Activated CD4-positive, alpha-beta T cell treated with anti-CD3 and anti-CD28 coated beads, Interleukin-10, Interleukin-2, amounts not matched to agents 100 ng/mL and 50 ng/mL, durations not matched to agents 16 hours and 8 hours (primary cell): ENCODE data around the gene KSR2.

Experiments used
- DNase-seq: peaks from one replicate; pipeline ENCODE4 v3.0.0-alpha.2; 2020

Gene KSR2

DNA sequence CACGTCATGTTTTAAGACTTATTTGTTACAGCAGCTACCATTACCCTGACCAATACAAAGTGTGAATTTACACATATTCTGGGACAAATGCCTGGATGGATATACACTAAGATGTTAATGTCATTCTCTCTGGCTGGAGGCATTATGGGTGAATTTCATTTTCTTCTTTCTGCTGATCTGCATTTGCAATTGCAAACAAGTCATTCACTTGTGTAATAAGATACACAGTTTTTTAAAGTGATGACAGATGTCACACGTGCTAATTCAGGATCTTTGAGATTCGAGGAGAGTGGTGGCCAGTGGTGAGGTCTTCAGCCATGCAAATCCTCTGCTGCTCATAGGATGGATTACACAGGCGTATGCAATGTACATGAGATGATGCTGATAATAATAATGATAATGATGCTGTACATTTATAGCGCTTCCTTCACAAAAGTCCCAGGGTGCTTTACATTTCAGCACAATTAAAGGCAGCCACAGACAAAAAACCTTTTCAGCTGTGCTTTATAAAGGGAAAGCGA lies 451.5 kb downstream of the KSR2 start:
- no peak for DNase-seq

DNA sequence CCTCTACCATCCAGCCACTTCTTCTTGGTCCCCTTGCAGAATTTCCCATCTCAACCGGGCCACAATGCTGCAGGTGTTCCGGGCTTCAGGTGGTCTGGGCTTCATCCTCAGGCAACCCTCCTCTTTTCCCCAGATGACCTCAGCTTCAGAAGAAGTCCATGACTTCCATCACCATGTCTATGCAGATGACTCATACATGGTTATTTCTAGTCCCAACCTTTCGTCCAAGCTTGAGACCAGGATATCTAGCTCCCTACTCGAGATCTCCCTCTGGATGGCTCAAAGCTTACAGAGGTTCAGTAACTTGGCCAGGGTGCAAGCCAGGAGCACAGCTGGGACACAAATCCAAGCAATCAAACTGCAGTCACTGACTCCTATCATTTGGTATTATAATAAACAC lies 452.8 kb downstream of the KSR2 start:
- no peak for DNase-seq

DNA sequence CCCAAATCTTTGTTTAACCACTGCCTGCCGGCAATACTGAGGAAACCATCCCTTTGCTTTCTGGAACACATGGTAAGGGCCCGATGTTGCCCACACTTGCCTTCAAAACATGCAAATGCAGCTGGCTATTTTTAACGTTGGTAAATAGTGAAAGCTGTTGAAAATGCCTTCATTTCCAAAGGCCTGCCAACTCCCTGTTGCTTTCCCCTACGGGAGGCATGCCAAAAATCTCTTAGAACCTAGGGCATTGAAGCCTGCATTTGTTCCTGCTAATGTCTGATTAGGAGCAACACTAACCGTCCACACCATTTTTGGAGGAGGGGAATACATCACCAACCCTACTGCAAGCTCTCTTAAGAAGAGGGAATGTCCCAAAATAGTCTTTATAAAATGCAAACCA lies 454.8 kb downstream of the KSR2 start:
- DNase-seq = no peak

DNA sequence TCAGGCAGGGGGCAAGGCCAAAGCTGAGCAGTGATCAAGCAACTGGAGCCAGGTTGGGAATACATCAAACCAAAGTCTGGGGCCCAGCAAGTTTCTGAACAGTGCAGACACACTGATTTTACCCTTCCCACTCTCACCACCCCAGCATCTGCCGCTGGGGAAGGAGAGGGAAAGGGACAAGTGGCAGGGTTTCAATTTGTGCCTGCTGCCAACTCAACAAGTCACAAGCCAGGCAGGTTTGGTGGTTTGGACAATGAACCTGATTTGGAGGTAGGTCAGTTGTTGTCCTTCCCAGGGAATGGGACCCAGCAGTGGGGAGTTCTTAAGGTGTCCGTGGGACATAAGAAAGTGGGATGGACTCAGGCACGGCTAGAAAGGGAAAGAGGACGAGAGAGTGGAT lies 455.4 kb downstream of the KSR2 start:
- DNase-seq = no peak

DNA sequence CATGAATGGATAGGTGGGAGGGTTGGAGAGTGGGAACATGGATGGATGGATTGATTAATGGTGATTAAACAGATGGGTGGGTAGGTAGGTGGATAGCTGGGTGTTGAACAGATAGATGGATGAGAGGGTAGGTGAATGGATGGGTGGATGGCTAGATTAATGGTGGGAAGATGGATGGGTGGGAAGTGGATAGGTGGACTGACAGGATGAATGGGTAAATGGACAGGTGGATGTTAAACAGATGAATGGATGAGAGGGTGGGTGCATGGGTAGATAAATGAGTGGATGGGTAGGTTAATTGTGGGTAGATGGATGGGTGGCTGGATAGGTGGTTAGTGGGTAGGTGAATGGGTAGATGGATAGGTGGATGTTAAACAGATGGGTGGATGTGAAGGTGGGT lies 460.3 kb downstream of the KSR2 start:
- DNase-seq = no peak

DNA sequence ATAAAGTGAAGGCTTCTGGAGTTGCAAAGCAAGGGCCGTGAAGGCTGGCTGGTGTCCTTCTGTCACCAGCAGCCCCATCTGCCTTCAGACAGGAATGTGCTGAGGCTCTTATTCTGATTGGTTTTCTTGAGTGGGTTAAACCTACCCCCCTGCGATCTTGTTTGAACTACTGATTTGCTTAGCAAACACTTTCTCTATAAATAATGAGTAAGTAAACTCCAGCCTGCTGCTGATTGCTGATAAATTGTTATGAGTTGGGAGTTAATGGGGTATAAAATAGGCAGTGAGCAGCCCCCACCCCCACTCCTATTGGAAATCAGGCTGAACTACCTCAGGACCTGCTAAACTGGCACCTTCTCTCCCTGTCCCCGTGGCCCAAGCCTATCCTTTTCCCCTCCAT lies 461.2 kb downstream of the KSR2 start:
- no peak for DNase-seq

DNA sequence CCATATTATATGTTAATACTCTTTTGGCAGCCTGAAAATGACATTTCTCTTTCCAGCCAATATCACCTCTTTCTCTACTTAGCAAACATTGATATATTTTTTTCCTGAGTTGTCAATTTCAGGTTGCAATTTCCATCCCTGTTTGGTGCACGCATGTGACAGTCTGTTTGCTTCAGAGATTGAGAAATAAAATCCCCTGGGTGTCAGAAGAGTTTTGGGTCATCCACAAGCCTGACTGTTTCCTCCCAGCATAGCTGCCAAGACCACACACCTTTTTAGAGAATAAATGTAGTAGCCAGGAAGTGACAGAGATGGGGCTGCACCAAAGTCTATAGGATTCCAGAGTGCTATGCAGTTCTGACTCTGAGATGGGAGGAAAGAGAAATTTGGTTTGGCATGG lies 462.5 kb downstream of the KSR2 start:
- no peak for DNase-seq

DNA sequence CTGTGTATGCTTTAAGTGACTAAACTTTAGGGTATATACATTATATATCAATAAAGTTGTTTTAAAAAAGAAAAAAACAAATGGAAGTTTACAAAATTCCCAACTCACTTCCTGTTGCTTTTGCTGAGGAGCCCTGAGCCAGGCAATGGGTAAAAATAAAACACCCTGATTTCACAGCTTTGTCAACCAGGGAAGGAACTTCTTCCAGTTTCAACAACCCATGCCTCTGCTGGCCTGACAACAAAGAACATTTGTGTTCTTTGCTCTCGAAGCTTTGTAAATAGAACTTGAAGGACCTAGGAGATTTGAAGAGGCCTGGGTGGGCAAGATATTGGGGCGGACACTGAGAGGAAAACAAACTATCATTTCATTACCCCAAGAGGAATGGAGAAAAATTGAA lies 466.2 kb downstream of the KSR2 start:
- no peak for DNase-seq

DNA sequence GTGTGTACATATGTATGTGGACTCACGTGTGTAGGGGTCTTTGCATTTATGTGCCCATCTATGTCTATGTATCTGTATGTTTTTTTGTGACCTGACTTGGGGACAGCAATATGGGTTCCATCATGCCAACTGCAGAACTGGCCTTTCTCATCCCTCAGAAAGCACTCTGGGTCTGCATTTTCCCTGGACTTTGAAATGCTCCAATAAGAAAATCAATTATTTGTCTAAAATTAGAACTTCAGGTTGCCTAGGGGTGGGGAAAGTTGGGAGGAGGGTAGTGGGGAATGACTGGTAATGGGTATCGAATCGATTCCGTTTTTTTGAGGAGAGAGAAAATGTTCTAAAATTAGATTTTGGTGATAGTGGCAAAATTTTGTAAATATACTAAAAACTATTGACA lies 466.6 kb downstream of the KSR2 start:
- no peak for DNase-seq

DNA sequence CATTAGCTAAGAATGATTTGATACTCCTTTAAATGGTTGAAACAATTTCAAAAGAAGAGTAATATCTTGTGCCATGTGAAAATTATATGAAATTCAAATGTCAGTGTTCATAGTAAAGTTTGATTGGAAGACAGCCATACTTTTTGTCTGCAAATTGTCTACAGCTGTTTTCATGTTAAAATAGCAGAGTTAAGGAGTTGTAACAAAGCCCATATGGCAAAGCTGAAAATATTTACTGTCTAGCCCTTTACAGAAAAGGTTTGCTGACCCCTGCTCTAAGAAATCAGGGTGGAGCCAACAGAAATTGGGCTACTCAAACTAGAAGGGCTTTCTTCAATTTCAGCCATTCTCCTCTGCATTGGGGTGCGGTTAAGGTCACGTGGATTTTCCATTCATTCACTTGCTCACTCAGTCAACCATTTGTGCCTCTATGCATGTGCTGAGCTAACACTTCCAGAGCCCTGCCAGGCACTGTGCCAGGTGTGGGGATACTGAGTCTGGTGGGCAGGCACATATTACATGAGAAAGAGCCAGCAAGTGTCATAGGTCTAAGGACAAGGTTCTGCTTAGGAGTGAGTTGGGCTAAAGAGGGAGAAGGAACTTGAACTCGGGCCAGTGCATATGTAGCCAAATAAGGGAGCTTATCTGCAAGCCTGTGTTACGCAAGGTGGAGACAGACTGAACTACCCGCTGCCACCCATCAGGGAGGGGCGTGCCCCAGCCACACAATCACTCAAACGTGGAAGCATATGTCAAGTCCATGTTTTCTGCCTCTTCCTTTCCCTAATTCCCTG lies 467.5 kb downstream of the KSR2 start:
- no peak for DNase-seq

DNA sequence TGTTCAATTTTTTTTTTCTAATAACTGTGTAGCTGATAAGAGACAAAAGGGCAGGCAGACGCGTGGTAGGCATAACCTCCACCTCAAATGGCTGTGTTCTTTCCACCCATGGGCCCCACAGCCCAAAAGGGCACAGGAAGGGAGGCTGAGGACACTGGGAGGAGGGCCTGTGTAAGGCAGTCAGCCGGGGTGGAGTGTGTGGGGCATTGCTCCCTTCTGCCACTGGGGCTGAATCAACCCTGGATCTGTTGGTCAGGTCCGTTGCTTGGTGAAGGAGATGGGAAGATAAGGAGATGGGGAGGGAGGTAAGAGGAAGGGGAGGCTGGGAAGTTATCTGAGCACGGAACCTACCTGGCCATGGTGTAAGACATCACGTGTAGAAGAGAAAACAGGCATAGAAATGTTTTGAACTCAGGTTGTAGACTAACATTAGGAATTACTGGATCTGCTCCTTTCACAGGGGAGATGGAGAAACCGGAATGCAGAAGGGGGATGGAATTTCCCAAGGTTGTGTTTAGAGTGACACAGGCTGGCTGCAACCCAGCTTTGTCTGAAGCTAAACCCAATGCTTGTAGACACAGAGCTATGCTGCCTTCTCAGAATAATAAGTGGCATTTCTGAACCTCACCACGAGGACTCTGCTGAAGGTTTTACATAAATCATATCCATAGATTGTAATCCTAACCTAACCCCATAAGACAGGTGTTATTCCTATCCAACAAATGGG lies 468.9 kb downstream of the KSR2 start:
- DNase-seq = no peak

DNA sequence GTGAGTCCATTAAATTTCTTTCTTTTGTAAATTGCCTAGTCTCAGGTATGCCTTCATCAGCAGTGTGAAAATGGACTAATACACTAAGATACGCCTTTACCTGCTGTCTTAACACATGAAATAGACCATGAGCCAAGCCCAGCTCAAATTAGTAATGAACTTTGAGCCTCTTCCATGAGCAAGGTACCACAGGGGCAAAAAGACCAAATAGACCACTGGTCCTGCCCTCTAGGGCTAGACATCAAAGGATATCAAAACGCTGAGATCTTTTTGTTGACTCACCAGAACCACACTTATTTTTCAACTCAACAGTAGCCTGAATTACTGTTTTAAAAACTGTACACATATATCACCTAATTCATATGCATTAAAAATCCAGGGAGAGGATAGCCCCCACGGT lies 469.9 kb downstream of the KSR2 start:
- no peak for DNase-seq

DNA sequence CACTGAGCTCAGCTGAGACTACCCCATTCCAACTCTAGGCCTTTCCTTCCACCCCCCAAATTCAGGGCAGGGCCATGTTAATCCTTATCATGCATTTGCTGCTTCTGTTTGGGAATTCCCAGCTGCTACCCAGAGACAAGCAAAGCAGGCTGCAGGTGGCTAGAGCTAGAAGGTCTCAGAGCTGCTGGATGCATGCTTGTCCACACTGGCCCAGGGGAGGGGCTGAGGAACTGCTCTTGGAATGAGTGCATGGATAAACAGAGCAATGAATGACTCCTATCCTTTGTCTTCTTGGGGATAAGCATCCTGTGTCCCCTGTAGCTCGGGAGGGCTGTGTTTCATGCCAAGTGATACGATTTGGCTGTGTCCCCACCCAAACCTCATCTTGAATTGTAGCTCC lies 470.5 kb downstream of the KSR2 start:
- no peak for DNase-seq

DNA sequence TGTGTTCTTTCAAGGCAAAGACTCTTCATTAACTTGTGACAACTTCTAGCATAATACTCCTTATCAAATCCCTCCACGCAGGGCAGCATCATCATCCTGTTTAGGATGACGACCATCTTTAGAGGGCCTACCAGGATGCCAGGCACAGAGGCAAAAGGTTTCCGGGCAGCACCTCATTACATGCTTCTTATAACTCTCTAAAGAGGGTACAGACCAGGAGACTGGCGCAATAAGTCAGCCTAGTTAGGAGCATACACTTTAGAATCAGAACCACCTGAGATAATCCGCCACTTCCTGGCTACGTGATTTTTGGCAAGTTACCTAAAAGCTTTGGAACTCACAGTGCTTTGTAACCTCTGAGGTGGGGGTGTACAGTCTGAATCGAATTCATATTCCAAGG lies 471.4 kb downstream of the KSR2 start:
- no peak for DNase-seq

DNA sequence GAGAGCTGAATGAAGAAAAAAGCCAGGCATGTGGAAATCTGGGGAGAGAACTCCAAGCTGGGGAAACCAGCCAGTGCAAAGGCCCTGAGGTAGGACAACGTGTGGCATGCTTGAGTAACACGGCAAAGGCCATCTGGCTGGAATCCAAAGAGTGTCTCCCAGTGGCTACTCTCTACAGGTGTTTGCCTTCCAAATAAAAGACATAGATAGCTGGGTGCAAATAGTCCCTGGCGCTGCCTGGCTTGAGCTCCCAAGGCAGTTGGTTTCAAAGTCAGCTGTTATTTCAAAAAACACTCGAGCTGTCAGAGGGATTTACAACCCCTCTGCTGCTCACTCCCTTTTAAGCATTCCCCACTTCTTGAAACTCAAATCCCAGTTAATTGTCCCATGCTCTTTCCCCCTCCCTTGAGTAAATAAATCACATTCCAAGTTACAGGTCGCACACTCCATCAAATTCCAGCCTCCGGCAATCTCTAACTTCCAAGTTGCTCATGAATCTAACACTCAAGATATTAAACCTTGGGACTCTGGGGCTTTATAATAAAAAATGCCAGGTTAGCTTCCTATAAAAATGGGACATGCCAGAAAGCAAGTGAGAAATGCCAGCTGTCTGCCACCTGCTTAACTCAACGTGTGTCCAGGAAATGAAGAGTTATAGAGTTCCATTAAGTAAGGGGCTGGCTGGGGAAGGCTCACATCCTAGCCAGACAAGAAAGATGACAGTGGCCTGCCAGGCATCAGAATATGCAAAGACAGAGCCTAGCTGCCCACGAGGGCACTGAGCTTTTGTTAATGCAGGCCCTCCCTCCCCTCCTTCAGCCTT lies 473.7 kb downstream of the KSR2 start:
- DNase-seq = no peak

DNA sequence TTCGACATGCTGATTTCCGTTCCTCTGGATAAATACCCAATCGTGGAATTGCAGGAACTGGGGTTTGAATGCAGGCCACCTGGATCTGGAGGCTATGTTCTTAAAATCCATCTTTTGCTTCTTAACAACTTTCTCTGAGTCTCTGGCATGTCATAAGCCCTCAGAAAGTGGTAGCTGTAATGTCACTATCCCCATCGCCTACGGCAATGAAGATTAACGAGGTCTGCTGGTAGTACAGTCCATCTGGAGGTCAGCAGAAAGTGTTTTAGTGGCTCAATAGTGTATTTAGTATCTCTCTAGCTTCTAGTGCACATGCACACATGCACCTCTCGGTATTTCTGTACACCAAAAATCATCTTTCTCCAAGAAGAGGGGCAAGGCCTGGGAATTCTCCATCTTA lies 477.1 kb downstream of the KSR2 start:
- no peak for DNase-seq

DNA sequence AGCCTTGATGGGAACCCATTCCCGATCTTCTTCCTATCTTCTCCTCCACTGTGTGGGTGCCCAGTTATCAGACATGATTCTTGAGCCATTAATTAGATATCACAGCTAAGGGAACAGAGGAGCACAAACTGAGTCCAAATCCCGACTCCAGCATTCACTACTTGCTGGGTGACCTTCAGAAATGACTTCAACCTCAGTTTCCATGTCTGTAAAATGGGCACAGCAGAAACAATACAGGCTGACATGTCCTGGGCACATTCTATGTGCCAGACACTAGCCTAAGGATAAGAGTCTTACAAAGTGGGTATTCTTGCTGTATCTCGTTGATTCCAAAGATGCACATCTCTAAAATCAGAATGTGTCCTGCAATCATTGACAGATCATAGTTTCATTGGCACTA lies 478.7 kb downstream of the KSR2 start:
- no peak for DNase-seq

DNA sequence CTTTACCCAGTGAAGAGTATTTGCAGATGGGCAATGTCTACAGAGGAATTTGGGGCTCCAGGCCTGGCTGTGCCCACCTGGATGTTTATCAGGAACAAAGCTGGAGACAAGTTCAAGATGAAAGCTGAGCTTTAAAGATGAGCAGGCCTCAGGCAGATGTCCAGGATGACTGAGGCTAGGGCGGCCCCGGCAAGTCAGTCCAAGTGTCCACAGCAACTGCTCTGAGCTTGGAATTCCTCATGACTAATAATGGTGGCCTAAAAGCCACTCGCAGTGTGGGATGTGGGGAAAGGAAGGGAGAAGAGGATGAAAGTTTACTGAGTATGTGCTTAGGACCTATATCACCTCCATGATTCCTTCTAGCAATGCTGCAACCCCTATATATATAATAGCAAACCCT lies 479.1 kb downstream of the KSR2 start:
- no peak for DNase-seq

DNA sequence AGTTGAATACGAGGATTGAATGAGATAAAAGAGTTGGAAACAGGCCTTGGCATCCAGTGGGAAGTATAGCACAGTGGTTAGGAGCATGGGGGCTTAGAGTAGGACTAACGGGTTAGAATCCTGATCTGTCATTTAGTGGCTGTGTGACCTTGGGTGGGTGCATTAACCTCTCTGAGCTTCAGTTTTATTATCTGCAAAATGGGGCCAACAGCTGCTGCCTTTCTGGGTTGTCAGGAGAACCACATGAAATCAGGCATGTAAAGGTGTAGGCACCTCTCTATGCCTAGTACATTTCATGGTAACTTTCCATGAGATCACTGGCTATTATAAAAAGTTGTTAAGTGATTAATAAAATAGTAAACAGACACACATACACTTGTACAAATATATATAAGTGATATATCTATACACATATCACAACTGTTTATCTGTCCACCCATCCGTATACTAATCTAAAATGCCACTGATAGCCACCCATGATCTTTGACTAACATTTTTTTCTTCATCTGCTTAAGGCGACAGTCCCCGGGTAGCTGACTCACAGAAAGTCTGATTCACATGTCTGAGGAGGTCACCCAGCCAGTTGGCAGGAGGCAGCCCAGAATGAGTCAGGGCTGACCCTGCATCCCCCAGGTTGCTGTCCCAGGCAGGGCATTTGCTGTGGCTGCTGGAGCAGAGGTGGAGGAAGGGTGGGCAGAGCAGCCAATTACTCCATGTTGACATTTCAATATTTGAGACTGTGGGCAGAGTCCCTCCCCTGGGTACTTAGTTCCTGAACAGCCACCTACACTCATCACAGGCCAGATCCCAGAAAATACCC lies 481.7 kb downstream of the KSR2 start:
- no peak for DNase-seq

DNA sequence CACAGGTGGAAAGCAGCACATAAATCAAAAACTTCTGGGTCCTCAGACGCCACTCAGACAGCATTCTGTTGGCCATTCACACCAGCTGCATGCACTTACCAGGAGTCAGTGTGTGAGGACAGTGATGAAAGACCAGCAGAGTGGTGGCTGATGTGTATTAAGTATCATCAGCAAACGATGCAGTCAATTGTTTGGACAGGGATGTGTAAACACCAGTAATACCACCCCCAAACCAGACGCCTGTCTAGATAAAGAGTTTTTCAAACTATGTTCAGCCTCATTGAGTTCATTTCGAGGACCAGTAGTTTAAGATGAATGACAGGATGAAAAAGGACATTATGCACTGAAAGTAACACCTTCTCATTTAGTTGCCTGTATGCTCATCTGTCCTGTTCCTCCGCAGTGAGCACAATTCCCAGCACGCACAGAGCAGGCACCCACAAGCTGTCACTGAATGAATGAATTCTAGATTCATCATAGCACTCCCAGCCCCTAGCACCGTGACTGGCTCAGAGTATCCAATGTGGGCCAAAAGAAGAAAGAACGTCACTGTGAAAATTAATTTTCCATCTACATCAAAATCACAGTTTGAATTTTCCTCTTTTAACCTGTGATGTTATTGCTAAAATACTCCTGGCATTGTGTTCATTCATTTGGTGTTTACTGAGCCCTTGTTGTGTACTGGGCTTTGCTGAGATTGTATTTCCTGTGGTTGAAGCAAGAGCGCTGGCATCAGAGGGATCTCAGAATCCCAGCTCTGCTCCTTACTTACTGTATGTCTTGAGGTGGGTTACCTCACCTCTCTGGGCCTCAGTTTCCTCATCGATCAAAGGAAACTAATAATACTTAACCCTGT lies 482.6 kb downstream of the KSR2 start:
- DNase-seq = no peak

DNA sequence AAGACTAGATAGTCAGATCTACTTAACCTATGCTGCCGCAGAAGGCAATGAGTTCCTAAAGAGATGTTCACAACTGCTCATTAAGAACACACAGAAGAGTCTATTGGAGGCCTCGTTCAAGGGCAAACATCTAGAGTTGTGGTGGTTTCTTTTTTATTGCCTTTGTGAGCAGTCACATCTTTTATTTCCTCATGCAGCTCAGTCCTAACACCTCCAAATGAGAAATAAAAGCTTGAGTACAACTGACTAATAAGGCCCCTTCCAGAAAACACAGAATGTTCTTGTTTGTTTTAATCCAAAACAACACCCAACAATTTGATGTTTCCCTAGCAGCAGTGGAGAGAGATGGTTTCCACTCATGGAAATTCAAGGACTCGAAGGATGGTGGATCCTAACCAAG lies 483.9 kb downstream of the KSR2 start:
- DNase-seq = no peak

DNA sequence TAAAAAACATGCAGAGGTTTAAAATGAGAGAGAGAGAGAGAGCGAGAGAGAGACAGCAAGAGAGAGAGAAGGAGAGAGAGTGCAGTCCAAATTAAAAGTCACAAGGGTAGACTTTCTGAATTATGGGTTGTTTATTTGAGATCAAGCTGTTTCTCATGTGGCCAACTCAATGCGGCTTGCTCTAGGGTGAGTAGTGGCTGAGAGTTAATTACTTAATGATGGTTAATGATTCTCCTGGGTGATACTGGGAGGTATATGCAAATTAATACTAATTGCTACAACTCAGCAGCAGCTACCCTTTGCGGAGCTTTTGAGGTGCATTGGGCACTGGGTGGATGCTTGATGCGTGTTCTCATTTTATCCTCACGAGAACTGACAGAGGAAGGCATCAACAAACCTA lies 485.3 kb downstream of the KSR2 start:
- no peak for DNase-seq
